Keratinocyte (primary cell): ENCODE data around the gene TM9SF2. TPM values are rescaled to one million over a fixed set of nuclear protein-coding genes. Genes with fewer than 3 reads are reported as not detected.

ENCODE experiments used
- DNase-seq: peaks from one replicate; pipeline ENCODE4 v3.0.0-alpha.2; 2011; ENCODE audit warnings: low read depth, missing footprints, low spot score
- FAIRE-seq: peaks from 2 replicates; lab custom pipeline; 2011; peaks lifted over from hg19 to GRCh38; lab: Jason Lieb, UNC
- H2AFZ ChIP-seq: 2 replicates; pipeline ENCODE4 v1.6.0; 2012; ENCODE audit warnings: low read length, control low read depth, inconsistent platforms; ENCODE audit not compliant: control insufficient read depth
- H3K27ac ChIP-seq: 2 replicates; pipeline ENCODE4 v1.5.1; 2011; ENCODE audit warnings: low read length; ENCODE audit not compliant: control insufficient read depth, insufficient read depth
- H3K27me3 ChIP-seq: 3 replicates; pipeline ENCODE4 v1.6.0; 2011; ENCODE audit warnings: low read length; ENCODE audit not compliant: control insufficient read depth, insufficient read depth; ENCODE audit errors: extremely low read depth
- H3K36me3 ChIP-seq, 2 experiments: 2 replicates in 1 of 2; 3 replicates in 1 of 2; pipeline ENCODE4 v1.5.1; 2011; ENCODE audit warnings: low read length in 2 of 2, mild to moderate bottlenecking in 1 of 2; ENCODE audit not compliant: control insufficient read depth in 2 of 2, insufficient read depth in 2 of 2; ENCODE audit errors: extremely low read depth in 1 of 2
- H3K4me1 ChIP-seq: 3 replicates; pipeline ENCODE4 v1.5.1; 2011; ENCODE audit warnings: low read length; ENCODE audit not compliant: control insufficient read depth, insufficient read depth; ENCODE audit errors: extremely low read depth
- H3K4me2 ChIP-seq: 3 replicates; pipeline ENCODE4 v1.6.0; 2011; ENCODE audit warnings: low read depth, low read length; ENCODE audit not compliant: control insufficient read depth, insufficient read depth; ENCODE audit errors: extremely low read depth
- H3K4me3 ChIP-seq, 3 experiments: fragments of 200-600 bp in 1 of 3; sonication (generic) in 1 of 3; 2 replicates in 2 of 3; 3 replicates in 1 of 3; pipeline ENCODE4 v1.5.1; 2011 to 2016; ENCODE audit warnings: low read length in 3 of 3, mild to moderate bottlenecking in 3 of 3, control low read depth in 2 of 3, inconsistent platforms in 1 of 3, low read depth in 1 of 3, mixed read lengths in 1 of 3, mixed run types in 1 of 3, moderate library complexity in 1 of 3; ENCODE audit not compliant: control insufficient read depth in 2 of 3, insufficient read depth in 2 of 3; ENCODE audit errors: extremely low read depth in 1 of 3
- H3K79me2 ChIP-seq: 2 replicates; pipeline ENCODE4 v1.6.0; 2012; ENCODE audit warnings: low read length; ENCODE audit not compliant: control insufficient read depth, insufficient read depth
- H3K9ac ChIP-seq: 3 replicates; pipeline ENCODE4 v1.6.0; 2011; ENCODE audit warnings: low read length; ENCODE audit not compliant: control insufficient read depth, insufficient read depth; ENCODE audit errors: extremely low read depth
- H3K9me1 ChIP-seq: 3 replicates; pipeline ENCODE4 v1.6.0; 2011; ENCODE audit warnings: low read length; ENCODE audit not compliant: control insufficient read depth, insufficient read depth; ENCODE audit errors: extremely low read depth
- H3K9me3 ChIP-seq: 2 replicates; pipeline ENCODE4 v1.5.1; 2012; ENCODE audit warnings: low read depth, low read length; ENCODE audit not compliant: control insufficient read depth
- H4K20me1 ChIP-seq: 3 replicates; pipeline ENCODE4 v1.6.0; 2011; ENCODE audit warnings: low read length; ENCODE audit not compliant: control insufficient read depth, insufficient read depth; ENCODE audit errors: extremely low read depth
- EZH2 ChIP-seq: IDR thresholded peaks from one replicate; pipeline ENCODE4 v1.6.1; 2012; ENCODE audit warnings: inconsistent platforms, mild to moderate bottlenecking, low read length, moderate library complexity
- dilution Hi-C: fragments of 300-500 bp; cut with MboI; formaldehyde crosslinking; loops from one replicate; pipeline ENCODE4 v1.7.0; 2020; ENCODE audit warnings: low sequenced_read_pairs; ENCODE audit not compliant: extremely low pct_ligation_motif_present
- polyA plus RNA-seq, 5 experiments: library from polyadenylated mRNA; depleted of rRNA in 3 of 5; stranded (reverse) in 3 of 5; stranded (forward) in 1 of 5; unstranded in 1 of 5; fragments of >200 nt; gene quantifications; 1 replicate in 1 of 5; 2 replicates in 3 of 5; 3 replicates in 1 of 5; pipeline versions ENCODE4 v1.2.1 to v1.2.3, GENCODE V29; 2011 to 2012; ENCODE audit warnings: missing spikeins in 2 of 5, low read depth in 1 of 5, low replicate concordance in 1 of 5
- TF ChIP-seq, protein P1 (sequence below), 3 experiments: IDR thresholded peaks in 1 of 3; conservative IDR thresholded peaks in 1 of 3; optimal IDR thresholded peaks in 1 of 3; 2 replicates in 2 of 3; 3 replicates in 1 of 3; pipeline versions ENCODE3 to v1.5.1; 2011; ENCODE audit warnings: low read length in 3 of 3, mild to moderate bottlenecking in 3 of 3, moderate library complexity in 2 of 3, control low read depth in 1 of 3, inconsistent platforms in 1 of 3; ENCODE audit not compliant: insufficient read depth in 2 of 3; ENCODE audit errors: extremely low read depth in 1 of 3

Gene TM9SF2
- polyA plus RNA-seq, 1 donor (not counting 4 experiments of a cell fraction or from before 2014, with no cell fraction given) = 134 TPM

GRCh38 chr13:99505814-99506269 is 4.6 kb downstream of the TM9SF2 start:
- dilution Hi-C loops = no loop called here
- FAIRE-seq = no peak

GRCh38 chr13:99506634-99507033 is 5.4 kb downstream of the TM9SF2 start:
- H3K9me1 ChIP-seq = no peaks in the 10 kb centered on the region
- H3K4me1 ChIP-seq = peaks cover 27% of the 10 kb centered on the region
- DNase-seq (no peak), FAIRE-seq (no peak)
- H3K4me2 ChIP-seq = no peak overlapping the region
- no peak overlapping the region for H3K9ac ChIP-seq
- no peak overlapping the region for H2AFZ ChIP-seq
- peaks cover 8% of the 10 kb centered on the region for H3K9me3 ChIP-seq
- H3K27ac ChIP-seq = no peak overlapping the region
- peaks cover 8 to 11% of the 10 kb centered on the region in 2 experiments for H3K36me3 ChIP-seq
- H4K20me1 ChIP-seq = no peaks in the 10 kb centered on the region
- H3K4me3 ChIP-seq = no peak overlapping the region
- H3K27me3 ChIP-seq = no peaks in the 10 kb centered on the region
- no peak for TF ChIP-seq EZH2
- TF ChIP-seq, protein P1, sequence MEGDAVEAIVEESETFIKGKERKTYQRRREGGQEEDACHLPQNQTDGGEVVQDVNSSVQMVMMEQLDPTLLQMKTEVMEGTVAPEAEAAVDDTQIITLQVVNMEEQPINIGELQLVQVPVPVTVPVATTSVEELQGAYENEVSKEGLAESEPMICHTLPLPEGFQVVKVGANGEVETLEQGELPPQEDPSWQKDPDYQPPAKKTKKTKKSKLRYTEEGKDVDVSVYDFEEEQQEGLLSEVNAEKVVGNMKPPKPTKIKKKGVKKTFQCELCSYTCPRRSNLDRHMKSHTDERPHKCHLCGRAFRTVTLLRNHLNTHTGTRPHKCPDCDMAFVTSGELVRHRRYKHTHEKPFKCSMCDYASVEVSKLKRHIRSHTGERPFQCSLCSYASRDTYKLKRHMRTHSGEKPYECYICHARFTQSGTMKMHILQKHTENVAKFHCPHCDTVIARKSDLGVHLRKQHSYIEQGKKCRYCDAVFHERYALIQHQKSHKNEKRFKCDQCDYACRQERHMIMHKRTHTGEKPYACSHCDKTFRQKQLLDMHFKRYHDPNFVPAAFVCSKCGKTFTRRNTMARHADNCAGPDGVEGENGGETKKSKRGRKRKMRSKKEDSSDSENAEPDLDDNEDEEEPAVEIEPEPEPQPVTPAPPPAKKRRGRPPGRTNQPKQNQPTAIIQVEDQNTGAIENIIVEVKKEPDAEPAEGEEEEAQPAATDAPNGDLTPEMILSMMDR (optimal IDR thresholded peaks at IDR 0.05 in 1 of 3, IDR thresholded peaks at IDR 0.05 in 1 of 3, conservative IDR thresholded peaks at IDR 0.05 in 1 of 3; ENCODE audit: extremely low read depth in 1 of 3, insufficient read depth in 2 of 3, low read length in 3 of 3) = no peak
- dilution Hi-C loops = no loop called here
- H3K79me2 ChIP-seq = peaks cover 100% of the 10 kb centered on the region

More at GRCh38 chr13:99505814-99506269, 4.6 kb downstream of the TM9SF2 start:
- peaks cover 95% of the 10 kb centered on the region for H3K79me2 ChIP-seq
- H2AFZ ChIP-seq = no peak overlapping the region
- no peak for DNase-seq
- no peaks in the 10 kb centered on the region for H4K20me1 ChIP-seq
- TF ChIP-seq, protein P1 (optimal IDR thresholded peaks at IDR 0.05 in 1 of 3, IDR thresholded peaks at IDR 0.05 in 1 of 3, conservative IDR thresholded peaks at IDR 0.05 in 1 of 3; ENCODE audit: extremely low read depth in 1 of 3, insufficient read depth in 2 of 3, low read length in 3 of 3) = no peak
- H3K4me3 ChIP-seq = no peak overlapping the region
- H3K27ac ChIP-seq = peak overlapping the region; percentile 57
- peaks cover 8% of the 10 kb centered on the region for H3K9me3 ChIP-seq
- no peaks in the 10 kb centered on the region for H3K9me1 ChIP-seq
- no peaks in the 10 kb centered on the region for H3K27me3 ChIP-seq
- peak overlapping the region; percentile 49 for H3K4me2 ChIP-seq
- peak overlapping the region; percentile 39 for H3K9ac ChIP-seq
- peaks cover 8 to 11% of the 10 kb centered on the region in 2 experiments for H3K36me3 ChIP-seq
- peaks cover 27% of the 10 kb centered on the region for H3K4me1 ChIP-seq
